HEK293 (cell line): ENCODE data around the gene SH2B2.

Experiments
- TCF7L2 ChIP-seq: IDR thresholded peaks from 2 replicates; pipeline ENCODE4 v1.6.1; 2011; ENCODE audit warnings: low read depth, mild to moderate bottlenecking, inconsistent platforms, low read length, moderate library complexity, borderline replicate concordance
- ZNF114 ChIP-seq: fragments of 450-650 bp; formaldehyde crosslinking; IDR thresholded peaks from 2 replicates; pipeline ENCODE4 v1.5.0; 2017; ENCODE audit warnings: missing biosample characterization, missing genetic modification characterization
- ZNF274 ChIP-seq, 2 experiments: fragments of 200-500 bp in 1 of 2; fragments of 450-650 bp in 1 of 2; sonication (Bioruptor generic) in 1 of 2; formaldehyde crosslinking in 1 of 2; IDR thresholded peaks; 2 replicates each; pipeline versions ENCODE4 v1.5.1 to v1.6.1; 2014 to 2016; ENCODE audit warnings: borderline replicate concordance in 1 of 2, inconsistent platforms in 1 of 2, low read length in 1 of 2, missing biosample characterization in 1 of 2, missing genetic modification characterization in 1 of 2
- ZNF292 ChIP-seq: fragments of 450-650 bp; formaldehyde crosslinking; IDR thresholded peaks from 2 replicates; pipeline ENCODE4 v1.5.1; 2016; ENCODE audit warnings: low read depth, missing biosample characterization, missing genetic modification characterization, borderline replicate concordance
- ZNF600 ChIP-seq: fragments of 450-650 bp; formaldehyde crosslinking; IDR thresholded peaks from 2 replicates; pipeline ENCODE4 v1.5.1; 2016; ENCODE audit warnings: missing biosample characterization, missing genetic modification characterization
- ZSCAN30 ChIP-seq: fragments of 450-650 bp; IDR thresholded peaks from 2 replicates; pipeline ENCODE4 v1.5.1; 2018; ENCODE audit warnings: missing biosample characterization, mild to moderate bottlenecking, missing genetic modification characterization, moderate library complexity
- TF ChIP-seq, protein P1 (sequence below): fragments of 450-650 bp; formaldehyde crosslinking; IDR thresholded peaks from 2 replicates; pipeline ENCODE4 v1.5.1; 2016; ENCODE audit warnings: missing biosample characterization, missing genetic modification characterization
- TF ChIP-seq, protein P2 (sequence below): fragments of 450-650 bp; formaldehyde crosslinking; IDR thresholded peaks from 2 replicates; pipeline ENCODE4 v1.5.1; 2016; ENCODE audit warnings: missing biosample characterization, missing genetic modification characterization, low read depth
- TF ChIP-seq, protein P3 (sequence below): fragments of 450-650 bp; formaldehyde crosslinking; IDR thresholded peaks from 2 replicates; pipeline ENCODE4 v1.5.1; 2016; ENCODE audit warnings: missing biosample characterization, missing genetic modification characterization

- TF ChIP-seq, protein P1, sequence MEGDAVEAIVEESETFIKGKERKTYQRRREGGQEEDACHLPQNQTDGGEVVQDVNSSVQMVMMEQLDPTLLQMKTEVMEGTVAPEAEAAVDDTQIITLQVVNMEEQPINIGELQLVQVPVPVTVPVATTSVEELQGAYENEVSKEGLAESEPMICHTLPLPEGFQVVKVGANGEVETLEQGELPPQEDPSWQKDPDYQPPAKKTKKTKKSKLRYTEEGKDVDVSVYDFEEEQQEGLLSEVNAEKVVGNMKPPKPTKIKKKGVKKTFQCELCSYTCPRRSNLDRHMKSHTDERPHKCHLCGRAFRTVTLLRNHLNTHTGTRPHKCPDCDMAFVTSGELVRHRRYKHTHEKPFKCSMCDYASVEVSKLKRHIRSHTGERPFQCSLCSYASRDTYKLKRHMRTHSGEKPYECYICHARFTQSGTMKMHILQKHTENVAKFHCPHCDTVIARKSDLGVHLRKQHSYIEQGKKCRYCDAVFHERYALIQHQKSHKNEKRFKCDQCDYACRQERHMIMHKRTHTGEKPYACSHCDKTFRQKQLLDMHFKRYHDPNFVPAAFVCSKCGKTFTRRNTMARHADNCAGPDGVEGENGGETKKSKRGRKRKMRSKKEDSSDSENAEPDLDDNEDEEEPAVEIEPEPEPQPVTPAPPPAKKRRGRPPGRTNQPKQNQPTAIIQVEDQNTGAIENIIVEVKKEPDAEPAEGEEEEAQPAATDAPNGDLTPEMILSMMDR: no peak
- TF ChIP-seq, protein P2, sequence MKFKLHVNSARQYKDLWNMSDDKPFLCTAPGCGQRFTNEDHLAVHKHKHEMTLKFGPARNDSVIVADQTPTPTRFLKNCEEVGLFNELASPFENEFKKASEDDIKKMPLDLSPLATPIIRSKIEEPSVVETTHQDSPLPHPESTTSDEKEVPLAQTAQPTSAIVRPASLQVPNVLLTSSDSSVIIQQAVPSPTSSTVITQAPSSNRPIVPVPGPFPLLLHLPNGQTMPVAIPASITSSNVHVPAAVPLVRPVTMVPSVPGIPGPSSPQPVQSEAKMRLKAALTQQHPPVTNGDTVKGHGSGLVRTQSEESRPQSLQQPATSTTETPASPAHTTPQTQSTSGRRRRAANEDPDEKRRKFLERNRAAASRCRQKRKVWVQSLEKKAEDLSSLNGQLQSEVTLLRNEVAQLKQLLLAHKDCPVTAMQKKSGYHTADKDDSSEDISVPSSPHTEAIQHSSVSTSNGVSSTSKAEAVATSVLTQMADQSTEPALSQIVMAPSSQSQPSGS (tag by site-specific recombination): no peak
- TF ChIP-seq, protein P3, sequence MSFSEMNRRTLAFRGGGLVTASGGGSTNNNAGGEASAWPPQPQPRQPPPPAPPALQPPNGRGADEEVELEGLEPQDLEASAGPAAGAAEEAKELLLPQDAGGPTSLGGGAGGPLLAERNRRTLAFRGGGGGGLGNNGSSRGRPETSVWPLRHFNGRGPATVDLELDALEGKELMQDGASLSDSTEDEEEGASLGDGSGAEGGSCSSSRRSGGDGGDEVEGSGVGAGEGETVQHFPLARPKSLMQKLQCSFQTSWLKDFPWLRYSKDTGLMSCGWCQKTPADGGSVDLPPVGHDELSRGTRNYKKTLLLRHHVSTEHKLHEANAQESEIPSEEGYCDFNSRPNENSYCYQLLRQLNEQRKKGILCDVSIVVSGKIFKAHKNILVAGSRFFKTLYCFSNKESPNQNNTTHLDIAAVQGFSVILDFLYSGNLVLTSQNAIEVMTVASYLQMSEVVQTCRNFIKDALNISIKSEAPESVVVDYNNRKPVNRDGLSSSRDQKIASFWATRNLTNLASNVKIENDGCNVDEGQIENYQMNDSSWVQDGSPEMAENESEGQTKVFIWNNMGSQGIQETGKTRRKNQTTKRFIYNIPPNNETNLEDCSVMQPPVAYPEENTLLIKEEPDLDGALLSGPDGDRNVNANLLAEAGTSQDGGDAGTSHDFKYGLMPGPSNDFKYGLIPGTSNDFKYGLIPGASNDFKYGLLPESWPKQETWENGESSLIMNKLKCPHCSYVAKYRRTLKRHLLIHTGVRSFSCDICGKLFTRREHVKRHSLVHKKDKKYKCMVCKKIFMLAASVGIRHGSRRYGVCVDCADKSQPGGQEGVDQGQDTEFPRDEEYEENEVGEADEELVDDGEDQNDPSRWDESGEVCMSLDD (tag by site-specific recombination): no peak
- TF ChIP-seq ZNF600 (tag by site-specific recombination) (no peak), ZNF114 (tag by site-specific recombination) (no peak), ZNF274 (IDR thresholded peaks at IDR 0.05; ENCODE audit: low read length) (no peak), ZNF274 (tag by site-specific recombination; IDR thresholded peaks at IDR 0.05; ENCODE audit: borderline replicate concordance) (no peak), ZSCAN30 (no peak), TCF7L2 (no peak), ZNF292 (tag by site-specific recombination) (no peak)
Measured at GRCh38 chr7:102302025-102302424, 15.4 kb downstream of the SH2B2 start.
